HG03135 (cell line): Measurements from ENCODE around the gene FNDC3A.
"Not testable (repeated sequence)": the region's sequence is repeated elsewhere in the genome, so short reads cannot be mapped to it uniquely, and the experiment has no call there.

Source experiments
- ATAC-seq: cut with Tn5 transposase; IDR thresholded peaks from one replicate; pipeline ENCODE4 v1.9.1; 2021; ENCODE audit warnings: mild to moderate bottlenecking, moderate library complexity; ENCODE audit not compliant: unreplicated experiment

The FNDC3A gene

DNA sequence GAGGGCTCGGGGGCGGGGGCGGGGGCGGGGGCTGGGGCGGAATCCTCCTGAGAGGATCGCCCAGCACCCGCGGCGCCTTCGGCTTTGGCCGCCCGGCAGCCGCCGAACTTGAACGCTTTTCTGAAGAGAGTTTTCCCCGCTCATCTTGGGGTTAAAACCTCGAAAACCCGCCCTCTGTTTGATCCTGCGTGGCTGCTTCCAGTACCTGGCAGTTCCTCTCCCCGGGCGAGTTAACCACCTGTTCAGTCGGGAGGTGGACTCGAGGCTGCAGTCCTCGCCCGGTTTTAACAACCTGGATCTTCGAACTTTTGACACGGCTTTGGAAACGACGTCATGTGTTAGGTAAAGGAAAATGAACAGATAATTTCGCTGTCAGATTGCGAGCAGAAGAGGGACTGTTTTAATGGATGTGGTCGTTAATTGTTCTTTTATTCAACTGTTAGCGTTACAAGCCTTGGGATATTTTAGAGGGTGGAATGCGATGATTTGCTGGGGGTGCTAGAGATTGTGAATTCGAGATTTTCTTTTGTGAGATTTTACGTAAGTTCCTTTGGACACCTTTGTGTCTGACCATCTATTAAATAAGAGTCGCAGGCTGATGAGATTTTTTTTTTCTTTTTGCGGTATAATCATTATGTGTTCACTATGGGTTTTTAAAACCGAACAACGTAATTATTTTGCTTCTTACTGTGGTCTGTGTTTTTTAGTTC is 1.0 kb downstream of the FNDC3A start:
- no peak for ATAC-seq

DNA sequence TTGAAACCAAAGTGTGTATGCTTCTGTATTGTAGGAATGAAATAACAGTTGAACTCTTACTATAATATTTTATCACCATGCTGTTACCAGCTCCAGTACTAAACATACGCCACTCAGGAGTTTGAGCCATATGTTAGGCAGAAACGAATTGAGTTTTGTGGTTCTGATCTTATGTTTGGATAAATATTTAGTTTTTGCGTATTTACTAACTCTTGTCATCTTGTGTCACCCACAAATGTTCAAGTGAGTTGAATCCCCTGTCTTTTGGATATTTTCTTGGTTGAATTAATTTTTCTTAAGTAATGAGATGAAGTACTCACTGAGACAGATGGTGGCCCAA is 1.5 kb downstream of the FNDC3A start:
- ATAC-seq: no peak

DNA sequence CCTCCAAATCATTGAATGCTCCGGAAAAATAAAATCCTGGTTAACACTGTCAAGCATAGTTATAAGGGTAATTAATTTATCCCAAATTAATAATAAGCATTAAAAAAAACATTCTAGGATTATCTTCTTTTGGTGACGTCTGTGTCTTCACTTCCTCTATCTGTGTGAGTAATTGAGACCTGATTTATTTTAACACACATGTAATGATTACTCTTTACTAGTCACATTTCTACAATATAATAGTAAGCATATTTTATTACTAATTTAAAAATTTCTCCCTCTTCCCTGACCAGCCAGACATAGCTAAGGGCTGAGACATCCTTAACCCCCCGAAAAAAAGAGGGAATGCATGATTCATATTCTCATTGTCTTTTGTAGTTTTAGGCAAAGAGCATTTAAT is 2.3 kb downstream of the FNDC3A start:
- no peak for ATAC-seq

DNA sequence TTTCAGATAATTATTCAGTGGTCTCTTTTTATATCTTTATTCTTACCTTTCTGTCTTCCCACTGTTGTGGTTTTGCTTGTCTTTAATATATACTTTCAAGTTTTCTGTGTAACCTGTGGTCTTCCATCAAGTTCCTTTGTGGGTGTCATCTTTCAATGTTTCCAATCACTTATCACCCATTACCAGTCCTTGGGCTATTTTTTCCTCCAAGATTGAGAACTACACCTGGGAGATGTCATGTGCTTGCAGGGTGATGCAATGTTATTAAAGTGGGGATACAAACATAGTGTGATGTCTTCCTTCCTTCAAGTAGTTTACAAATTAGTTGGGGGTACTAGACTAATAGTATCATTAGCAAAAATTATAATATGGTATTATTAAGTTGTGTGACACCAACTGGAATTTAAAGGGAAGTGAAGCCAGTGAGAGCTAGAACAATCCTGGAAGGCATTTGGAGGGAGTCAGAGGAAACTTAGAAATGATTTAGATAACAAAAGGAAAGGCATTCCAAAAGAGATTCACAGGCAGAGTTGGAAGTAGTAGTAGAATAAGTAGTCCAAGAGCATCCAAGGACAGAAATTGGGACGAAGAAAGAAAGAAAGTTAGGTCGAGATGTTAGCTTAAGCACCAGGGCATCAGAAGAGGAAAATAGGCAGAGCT is 3.4 kb downstream of the FNDC3A start:
- ATAC-seq: no peak

DNA sequence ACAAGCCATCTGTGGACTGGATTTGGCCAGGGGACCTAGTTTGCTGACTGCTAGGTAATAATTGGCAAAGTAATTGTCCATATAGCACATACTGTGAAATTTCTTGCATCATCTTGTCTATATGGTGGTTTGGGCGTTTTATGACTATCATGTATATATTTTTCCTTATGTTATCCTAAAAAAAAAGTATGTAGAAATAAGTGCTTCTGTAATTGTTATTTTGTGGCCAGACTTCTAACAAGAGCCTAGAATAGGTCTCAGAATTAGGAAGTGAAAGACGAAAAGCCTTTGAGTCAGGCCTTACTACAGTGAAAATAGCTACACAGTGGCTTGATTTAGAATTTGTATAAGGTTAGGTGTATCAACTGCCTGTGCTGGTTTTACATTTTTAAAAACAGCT is 4.2 kb downstream of the FNDC3A start:
- ATAC-seq: peak; percentile 36

DNA sequence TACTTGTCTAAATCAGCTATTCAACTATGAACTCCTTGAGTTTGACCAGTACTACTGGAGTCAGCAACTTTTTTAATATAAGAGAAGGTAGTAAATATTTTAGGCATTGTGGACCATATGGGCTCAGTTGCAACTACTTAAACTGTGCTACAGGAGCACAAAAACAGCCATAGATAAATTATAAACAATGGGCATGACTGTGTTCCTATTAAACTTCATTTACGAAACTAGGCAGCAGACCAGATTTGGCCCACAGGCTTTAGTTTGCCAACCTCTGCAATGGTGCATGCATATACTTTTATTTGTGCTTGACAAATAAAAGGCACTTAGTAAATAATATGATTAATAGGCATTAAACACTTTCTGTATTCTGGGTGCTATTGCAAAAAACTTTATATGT is 7.6 kb downstream of the FNDC3A start:
- ATAC-seq: no peak

DNA sequence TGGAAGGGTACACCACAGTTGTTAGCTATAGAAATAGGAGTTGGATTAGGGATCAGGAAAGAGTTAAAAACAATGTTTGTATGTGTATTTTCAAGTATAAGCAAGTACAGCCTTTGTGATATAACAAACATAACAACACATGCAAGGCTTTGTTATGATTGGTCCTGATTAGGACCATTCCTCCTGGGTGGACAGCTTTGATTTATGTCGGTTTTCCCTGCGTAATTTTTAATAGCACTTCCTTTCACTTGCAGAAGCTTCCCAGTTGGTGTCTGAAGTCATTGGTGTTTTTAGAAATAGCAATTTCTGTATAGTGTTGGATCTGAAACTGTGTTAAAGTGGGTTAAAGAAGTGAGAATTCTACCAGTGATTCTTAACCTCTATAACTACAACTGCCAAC is 10.0 kb downstream of the FNDC3A start:
- ATAC-seq: no peak

DNA sequence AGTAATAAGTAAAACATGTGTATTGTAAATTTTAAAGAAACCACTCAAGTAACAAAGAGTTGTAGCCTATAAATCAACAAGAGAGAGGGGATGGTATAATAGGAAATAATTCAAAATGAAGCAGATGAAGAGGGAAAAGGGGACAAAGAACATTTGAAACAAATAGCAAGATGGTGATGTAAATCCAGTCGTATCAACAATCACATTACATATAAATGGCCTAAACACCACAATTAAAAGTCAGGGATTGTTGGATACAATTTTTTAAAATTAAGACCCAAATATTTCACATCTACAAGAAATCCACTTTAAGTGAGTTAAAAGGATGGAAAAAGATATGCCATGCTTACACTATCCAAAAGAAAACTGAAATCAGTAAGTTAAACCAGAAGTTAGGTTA is 15.2 kb downstream of the FNDC3A start:
- ATAC-seq: no peak

DNA sequence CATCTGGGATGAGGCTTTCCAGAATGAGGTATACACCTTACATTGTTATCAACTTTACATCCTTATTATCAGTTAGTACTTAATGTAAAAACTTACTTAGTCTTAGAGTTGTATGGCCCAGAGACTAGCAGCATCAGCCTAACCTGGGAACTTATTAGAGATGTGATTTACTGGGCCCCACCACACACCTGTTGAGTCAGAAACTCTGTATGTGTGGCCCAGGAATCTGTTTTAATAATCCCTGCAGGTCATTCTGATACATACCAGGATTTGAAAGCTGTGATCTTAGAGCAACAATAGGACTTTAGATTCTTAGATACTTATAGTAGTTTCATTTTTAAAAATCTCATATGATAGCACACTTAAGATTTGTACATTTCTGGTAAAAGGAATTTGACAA is 17.4 kb downstream of the FNDC3A start:
- ATAC-seq: no peak

DNA sequence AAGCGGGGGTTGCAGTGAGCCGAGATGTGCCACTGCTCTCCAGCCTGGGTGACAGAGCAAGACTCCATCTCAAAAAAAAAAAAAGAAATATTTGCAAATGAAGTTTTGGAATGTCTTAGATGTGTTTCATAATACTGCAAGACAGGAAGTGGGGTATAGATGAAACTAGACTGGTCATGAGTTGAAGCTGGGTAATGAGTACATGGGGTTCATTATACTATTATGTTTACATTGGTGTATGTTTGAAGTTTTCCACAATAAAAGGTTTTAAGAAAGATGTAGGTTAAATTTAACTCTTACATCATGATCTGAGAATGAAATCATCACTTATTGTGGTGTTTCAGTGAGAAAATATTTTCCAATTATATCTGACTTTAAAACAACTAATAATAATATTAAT is 19.0 kb downstream of the FNDC3A start:
- no peak for ATAC-seq

DNA sequence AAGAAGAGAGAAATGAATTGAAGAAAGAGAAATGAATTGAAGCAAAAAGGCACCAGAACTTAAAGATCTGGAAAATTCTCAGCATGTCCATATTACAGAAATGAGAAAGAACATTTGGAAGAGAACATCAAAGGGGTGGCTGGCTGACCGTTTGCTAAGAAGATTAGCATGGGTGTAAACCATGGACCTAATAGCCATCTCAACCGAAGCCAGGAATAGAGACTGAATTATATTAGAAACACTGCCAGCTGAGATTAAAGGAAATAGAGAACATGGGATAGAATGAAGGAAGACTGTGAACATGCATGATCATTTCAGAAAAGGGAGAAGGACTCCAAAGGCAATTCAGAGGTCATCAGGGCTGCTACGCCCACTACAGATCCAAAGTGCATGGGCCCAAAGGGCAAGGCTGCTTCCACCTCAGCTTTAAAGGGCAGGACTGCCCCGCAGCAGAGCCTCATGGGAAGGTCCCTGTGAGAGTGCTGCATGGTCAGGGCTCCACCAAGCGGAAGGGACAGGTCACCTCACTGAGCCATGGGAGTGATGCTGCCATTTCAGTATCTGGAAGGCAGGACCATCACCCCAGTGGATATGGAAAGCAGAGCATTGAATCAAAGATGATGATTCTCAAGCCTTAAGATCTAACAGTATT is 23.1 kb downstream of the FNDC3A start:
- ATAC-seq: no peak

DNA sequence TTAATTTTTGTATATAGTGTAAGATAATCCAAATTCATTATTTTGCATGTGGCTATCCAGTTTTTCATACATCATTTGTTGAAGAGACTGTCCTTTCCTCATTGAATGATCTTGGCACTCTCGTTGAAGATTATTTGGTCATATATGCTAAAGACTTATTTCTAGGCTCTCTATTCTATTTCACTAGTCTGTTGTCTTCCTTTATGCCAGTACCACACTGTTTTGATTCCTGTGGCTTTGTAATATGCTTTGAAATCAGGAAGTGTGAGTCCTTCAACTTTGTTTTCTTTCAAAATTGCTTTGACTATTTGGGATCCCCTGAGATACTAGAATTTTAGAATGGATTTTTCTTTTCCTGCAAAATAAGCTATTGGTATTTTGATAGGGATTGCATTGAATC is 24.5 kb downstream of the FNDC3A start:
- ATAC-seq: no peak

DNA sequence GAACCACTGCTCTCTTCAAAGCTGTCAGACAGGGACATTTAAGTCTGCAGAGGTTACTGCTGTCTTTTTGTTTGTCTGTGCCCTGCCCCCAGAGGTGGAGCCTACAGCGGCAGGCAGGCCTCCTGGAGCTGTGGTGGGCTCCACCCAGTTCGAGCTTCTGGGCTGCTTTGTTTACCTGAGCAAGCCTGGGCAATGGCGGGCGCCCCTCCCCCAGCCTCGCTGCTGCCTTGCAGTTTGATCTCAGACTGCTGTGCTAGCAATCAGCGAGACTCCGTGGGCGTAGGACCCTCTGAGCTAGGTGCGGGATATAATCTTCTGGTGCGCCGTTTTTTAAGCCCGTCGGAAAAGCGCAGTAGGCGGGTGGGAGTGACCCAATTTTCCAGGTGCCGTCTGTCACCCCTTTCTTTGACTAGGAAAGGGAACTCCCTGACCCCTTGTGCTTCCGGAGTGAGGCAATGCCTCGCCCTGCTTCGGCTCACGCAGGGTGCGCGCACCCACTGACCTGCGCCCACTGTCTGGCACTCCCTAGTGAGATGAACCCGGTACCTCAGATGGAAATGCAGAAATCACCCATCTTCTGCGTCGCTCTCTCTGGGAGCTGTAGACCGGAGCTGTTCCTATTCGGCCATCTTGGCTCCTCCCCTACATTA is 43.4 kb downstream of the FNDC3A start:
- not testable (repeated sequence) for ATAC-seq

DNA sequence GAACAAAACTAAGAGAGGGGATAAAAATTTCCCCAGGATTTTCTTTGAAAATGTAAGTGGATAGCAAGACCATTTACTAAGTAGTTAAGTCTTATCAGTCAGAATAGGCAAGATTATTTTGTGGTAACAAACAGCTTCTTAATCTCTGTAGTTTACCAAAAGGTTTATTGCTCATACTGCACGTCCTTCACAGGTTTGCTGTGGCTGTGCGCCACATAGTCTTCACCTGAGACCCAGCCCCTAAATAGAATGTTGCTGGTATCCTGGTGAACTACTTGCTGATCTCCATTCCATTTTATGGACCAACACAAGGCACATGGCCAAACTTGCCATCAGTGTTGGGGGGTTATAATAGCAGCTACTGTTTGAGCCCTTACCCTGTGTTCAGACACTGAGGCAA is 44.6 kb downstream of the FNDC3A start:
- no peak for ATAC-seq

DNA sequence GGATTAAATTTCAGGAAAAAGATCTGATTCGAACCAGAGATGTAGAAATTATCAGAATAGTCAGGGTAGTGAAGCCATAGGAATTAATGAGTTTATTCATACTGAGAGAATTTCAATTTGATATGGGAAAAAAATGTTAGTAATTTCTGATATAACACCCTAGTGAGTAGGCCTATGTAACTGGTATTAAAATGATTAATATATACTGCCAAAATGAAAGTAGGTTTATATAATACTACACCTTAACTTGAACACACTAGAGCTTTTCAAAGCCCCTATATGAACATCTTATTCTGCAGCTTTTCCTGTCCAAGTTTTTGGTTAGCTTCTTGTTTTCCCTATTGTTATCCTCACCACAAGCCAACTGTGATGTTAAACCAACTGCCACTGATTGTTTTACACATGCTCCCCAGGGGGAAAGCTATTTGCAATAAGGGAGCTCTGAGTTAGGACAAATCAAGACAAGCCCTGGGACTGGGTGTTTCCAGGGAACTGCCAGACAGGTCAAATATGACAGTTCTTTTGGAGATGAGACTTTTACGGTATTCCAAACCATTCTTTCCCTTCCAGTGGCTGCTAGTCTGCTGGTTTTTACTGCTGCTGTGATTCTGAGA is 45.3 kb downstream of the FNDC3A start:
- ATAC-seq: no peak

DNA sequence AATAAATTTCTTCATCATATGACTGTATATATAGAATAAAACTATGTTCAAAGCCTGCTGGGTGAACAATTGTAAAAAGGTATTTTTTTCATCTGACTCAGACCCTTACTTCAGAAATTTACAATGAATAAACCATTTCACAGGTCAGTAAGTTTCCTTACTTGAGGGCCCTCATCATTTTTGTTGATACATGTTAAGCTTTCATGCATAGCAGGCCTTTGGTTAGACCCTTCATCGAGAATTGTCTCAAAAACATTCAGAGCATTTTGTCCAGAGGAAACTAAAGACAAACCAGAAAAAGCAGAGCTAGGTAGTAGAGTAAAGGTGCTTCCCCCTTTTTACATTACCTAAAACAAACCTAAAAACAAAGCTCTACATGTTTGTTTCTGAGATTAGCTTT is 46.2 kb downstream of the FNDC3A start:
- ATAC-seq: no peak

DNA sequence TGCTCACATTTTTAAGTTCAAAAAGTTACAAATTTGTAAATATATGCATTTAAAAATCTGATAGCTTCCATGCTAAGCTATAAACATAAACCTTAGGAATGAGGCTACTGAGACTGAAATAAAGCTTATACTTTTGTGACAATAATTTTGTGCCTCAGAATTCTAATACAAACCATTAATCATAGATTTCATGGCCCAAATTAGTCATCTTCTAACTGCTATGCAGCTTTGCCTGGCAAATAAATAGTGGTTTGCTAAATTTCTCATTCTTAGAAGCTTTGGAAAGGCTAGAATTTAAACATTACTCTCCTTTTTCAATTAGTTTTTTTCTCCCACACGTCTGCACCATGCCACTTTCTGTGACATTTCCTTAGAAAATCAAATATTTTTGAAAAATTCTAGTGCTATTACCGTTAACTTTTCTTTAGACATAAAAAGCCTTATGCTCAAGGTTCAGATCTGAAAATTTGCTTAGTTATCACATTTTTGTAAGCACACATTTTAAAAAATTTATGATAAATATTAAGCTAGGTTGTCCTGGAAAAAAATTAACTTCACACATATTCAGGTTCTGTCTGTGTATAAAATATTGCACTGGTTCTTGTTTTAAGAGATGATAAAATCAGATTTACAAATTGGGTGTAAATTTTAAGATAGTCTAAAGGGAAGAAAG is 46.9 kb downstream of the FNDC3A start:
- ATAC-seq: no peak

DNA sequence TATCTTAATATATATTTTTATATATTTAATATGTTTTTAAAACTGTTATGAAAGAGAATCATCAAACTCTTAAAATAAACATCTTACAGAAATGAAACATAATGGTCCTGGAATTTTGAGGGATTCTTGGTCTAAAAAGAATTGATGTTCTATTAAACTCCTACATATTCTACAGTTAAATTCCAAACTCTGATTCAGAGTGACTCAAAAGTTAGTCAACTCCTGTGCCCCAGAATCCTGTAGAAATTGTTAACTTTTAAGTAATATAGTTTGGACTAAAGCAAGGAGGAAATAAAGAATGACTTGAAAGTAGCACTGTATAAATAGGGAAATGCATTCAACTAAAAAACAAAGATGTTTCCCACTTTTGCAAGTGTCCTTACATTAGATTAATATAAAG is 47.7 kb downstream of the FNDC3A start:
- ATAC-seq: no peak

DNA sequence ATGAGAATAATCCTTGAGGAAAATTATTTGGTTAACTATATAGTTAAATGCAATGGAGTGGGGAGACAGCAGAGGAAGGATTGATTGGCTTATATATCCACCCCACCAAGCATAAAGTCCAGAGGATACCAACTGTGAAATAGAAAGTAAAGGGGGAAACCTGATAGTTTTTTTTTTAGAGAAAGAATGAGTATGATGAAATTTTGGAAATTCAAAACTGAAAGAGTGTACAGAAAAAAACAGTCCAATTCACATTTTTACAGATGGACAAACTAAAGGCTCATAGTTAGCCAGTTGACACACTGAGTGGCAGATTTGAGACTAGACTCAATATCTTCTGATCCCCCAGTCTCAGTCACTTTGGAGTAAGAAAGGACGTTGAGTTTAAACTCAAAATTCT is 51.1 kb downstream of the FNDC3A start:
- ATAC-seq: no peak

DNA sequence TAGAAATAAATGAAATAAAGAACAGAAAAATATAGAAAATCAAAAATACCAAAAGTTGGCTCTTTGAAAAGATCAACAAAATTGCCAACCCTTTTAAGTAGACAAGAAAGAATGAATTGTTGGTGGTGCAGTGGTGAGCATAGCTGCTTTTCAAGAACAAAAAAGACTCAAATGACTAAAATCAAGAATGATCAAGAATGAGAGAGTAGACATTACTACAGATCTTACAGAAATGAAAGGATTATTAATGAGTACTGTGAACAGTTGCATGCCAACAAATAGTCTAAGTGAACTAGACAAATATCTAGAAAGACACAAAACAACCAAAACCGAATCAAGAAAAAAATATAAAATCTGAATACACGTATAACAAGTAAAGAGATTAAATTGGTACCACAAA is 53.9 kb downstream of the FNDC3A start:
- no peak for ATAC-seq

DNA sequence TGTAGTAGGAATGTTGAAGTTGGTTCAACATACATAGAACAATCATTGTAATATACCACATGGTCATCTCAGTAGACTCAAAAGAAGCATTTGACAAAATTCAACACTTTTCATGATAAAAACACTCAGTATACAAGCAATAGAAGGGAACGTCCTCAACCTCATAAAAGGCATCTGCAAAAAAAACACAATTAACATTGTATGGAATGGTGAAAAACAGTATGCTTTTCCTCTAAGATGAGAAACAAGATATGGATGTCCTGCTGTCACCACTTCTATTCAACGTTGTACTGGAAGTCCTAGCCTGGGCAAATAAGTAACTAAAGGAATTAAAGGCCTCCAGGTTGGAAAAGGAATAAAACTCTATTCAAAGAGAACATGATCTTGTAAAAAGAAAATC is 54.5 kb downstream of the FNDC3A start:
- ATAC-seq: no peak
